ENCODE data around the gene CELSR1.

DNA sequence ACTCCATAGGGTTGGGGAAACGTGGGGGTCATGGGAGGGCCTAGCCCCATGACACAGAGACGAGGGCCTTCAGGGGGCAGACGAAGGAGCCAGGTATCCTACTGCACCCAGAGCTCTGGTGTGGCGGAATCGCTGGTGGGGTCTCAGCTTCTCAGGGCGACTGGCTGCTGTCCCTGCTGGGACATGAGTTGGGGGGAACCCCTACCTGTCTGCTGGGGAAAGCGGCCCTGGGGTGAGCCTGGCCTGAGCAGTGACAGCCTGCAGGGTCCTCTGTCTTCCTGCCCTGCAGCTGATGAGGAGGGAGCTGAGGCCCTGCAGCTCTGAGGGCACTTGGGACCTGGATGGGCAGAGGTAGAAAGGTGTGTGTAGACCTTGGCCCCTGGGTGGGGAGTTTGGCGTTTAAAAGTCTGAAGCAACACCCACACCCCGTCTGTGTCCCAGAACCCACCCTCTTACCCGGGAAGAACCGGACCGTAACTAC lies 49.2 kb upstream of the CELSR1 start:
- TF ChIP-seq, protein P1, sequence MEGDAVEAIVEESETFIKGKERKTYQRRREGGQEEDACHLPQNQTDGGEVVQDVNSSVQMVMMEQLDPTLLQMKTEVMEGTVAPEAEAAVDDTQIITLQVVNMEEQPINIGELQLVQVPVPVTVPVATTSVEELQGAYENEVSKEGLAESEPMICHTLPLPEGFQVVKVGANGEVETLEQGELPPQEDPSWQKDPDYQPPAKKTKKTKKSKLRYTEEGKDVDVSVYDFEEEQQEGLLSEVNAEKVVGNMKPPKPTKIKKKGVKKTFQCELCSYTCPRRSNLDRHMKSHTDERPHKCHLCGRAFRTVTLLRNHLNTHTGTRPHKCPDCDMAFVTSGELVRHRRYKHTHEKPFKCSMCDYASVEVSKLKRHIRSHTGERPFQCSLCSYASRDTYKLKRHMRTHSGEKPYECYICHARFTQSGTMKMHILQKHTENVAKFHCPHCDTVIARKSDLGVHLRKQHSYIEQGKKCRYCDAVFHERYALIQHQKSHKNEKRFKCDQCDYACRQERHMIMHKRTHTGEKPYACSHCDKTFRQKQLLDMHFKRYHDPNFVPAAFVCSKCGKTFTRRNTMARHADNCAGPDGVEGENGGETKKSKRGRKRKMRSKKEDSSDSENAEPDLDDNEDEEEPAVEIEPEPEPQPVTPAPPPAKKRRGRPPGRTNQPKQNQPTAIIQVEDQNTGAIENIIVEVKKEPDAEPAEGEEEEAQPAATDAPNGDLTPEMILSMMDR (conservative IDR thresholded peaks at IDR 0.05 in 1 of 2, IDR thresholded peaks at IDR 0.05 in 1 of 2; ENCODE audit: low read depth in 1 of 2, low read length in 2 of 2) = no peak
- TF ChIP-seq EZH2 (IDR thresholded peaks at IDR 0.05; ENCODE audit: low read length, missing control alignments) = no peak
